Skeletal muscle satellite cell (primary cell): ENCODE data around the gene SKIC8. TPM values are rescaled to one million over a fixed set of nuclear protein-coding genes. Genes with fewer than 3 reads are reported as not detected.

Experiments
- small RNA-seq: library from RNA; depleted of rRNA; stranded (forward); fragments of <200 nt; gene quantifications from one replicate; pipeline ENCODE3, GENCODE V24; 2012

Gene SKIC8

Small RNA genes lying within 50 kb of the gene (small RNA-seq; reads per million reads assigned to genes)
- not detected for gene AC090607.5
